HG03066 (cell line): Measurements from ENCODE around the gene VSIG10L2.

Experiments
- ATAC-seq: cut with Tn5 transposase; IDR thresholded peaks from one replicate; pipeline ENCODE4 v1.9.1; 2021; ENCODE audit warnings: low read depth; ENCODE audit not compliant: unreplicated experiment

Gene VSIG10L2

GRCh38 chr11:125945011-125945796 is 640 bp upstream of the VSIG10L2 start:
- no peak for ATAC-seq

GRCh38 chr11:125946712-125947418 is 1.0 kb downstream of the VSIG10L2 start:
- ATAC-seq, result no peak

- no peak for ATAC-seq
Observed at GRCh38 chr11:125947419-125948277, 1.8 kb downstream of the VSIG10L2 start.

- no peak for ATAC-seq
Observed at GRCh38 chr11:125948278-125949051, 2.6 kb downstream of the VSIG10L2 start.

GRCh38 chr11:125949271-125950177 is 3.7 kb downstream of the VSIG10L2 start:
- no peak for ATAC-seq

GRCh38 chr11:125950178-125950490 is 4.3 kb downstream of the VSIG10L2 start:
- no peak for ATAC-seq

- no peak for ATAC-seq
Observed at GRCh38 chr11:125950696-125951651, 5.1 kb downstream of the VSIG10L2 start.

GRCh38 chr11:125951731-125952130 is 5.9 kb downstream of the VSIG10L2 start:
- no peak for ATAC-seq

GRCh38 chr11:125952559-125952958 is 6.7 kb downstream of the VSIG10L2 start:
- no peak for ATAC-seq

GRCh38 chr11:125952973-125953372 is 7.1 kb downstream of the VSIG10L2 start:
- ATAC-seq, result no peak

- ATAC-seq, result no peak
Observed at GRCh38 chr11:125953401-125953935, 7.6 kb downstream of the VSIG10L2 start.

- no peak for ATAC-seq
Observed at GRCh38 chr11:125954123-125954944, 8.5 kb downstream of the VSIG10L2 start.

- no peak for ATAC-seq
Observed at GRCh38 chr11:125954945-125955640, 9.2 kb downstream of the VSIG10L2 start.

GRCh38 chr11:125955856-125956255 is 10.0 kb downstream of the VSIG10L2 start:
- no peak for ATAC-seq

GRCh38 chr11:125956391-125957134 is 10.7 kb downstream of the VSIG10L2 start:
- ATAC-seq, result no peak
